HepG2 (cell line): ENCODE results near the gene EYA2. TPM values are rescaled to one million over a fixed set of nuclear protein-coding genes. Genes with fewer than 3 reads are reported as not detected.

Source experiments
- ATAC-seq: fragments of 200-7000 bp; cut with Tn5 transposase; 3 replicates; pipeline ENCODE4 v1.9.1; 2020; ENCODE audit warnings: mild to moderate bottlenecking, moderate library complexity
- BruUV-seq: library from RNA; stranded (reverse); fragments of 400-500 nt; replicated peaks from 2 replicates; lab custom pipeline; 2021; lab: Mats Ljungman, UMichigan
- CTCF ChIA-PET: fragments of 300-600 bp; formaldehyde crosslinking; extraction: SDS; loops from one replicate; lab custom pipeline; 2021; ENCODE audit warnings: low total read pairs, inconsistent platforms, low intra/inter-chr PET ratio; lab: Yijun Ruan, JAX
- POLR2A ChIA-PET: fragments of 350-600 bp; sonication (Branson Sonifier 250); formaldehyde crosslinking; loops from one replicate; lab custom pipeline; 2020; ENCODE audit warnings: antibody characterized with exemption, inconsistent platforms; lab: Yijun Ruan, JAX
- DNase-seq: peaks from one replicate; pipeline ENCODE4 v3.0.0-alpha.2; 2015; ENCODE audit warnings: low spot score
- FAIRE-seq: peaks from 3 replicates; lab custom pipeline; 2011; peaks lifted over from hg19 to GRCh38; lab: Jason Lieb, UNC
- H2AFZ ChIP-seq: one replicate; pipeline ENCODE4 v1.6.1; 2011; ENCODE audit warnings: low read length, inconsistent platforms
- H3K27ac ChIP-seq: fragments of 300-600 bp; 3 replicates; pipeline ENCODE4 v1.8.0; 2011; ENCODE audit warnings: mixed run types, mild to moderate bottlenecking, mixed read lengths, low read length, inconsistent platforms; ENCODE audit not compliant: insufficient read depth; ENCODE audit errors: extremely low read length
- H3K27me3 ChIP-seq, 2 experiments: fragments of 200-600 bp in 1 of 2; 2 replicates in 1 of 2; 3 replicates in 1 of 2; pipeline versions ENCODE4 v1.6.0 to v1.8.0; 2011; ENCODE audit warnings: low read length in 2 of 2, mild to moderate bottlenecking in 2 of 2, moderate library complexity in 2 of 2, inconsistent platforms in 1 of 2; ENCODE audit not compliant: insufficient read depth in 2 of 2, control insufficient read depth in 1 of 2
- H3K36me3 ChIP-seq, 2 experiments: fragments of 200-600 bp in 1 of 2; replicated peaks in 1 of 2; 2 replicates in 1 of 2; 3 replicates in 1 of 2; pipeline versions ENCODE4 v1.5.1 to v1.8.0; 2011; ENCODE audit warnings: low read length in 2 of 2, inconsistent platforms in 1 of 2; ENCODE audit not compliant: insufficient read depth in 2 of 2, control insufficient read depth in 1 of 2
- H3K4me1 ChIP-seq: 2 replicates; pipeline ENCODE4 v1.5.1; 2012; ENCODE audit warnings: low read length, inconsistent platforms; ENCODE audit not compliant: insufficient read depth
- H3K4me2 ChIP-seq: 2 replicates; pipeline ENCODE4 v1.6.0; 2011; ENCODE audit warnings: low read depth, low read length, inconsistent platforms
- H3K4me3 ChIP-seq, 3 experiments: fragments of 200-600 bp in 1 of 3; sonication (generic), shearing (Covaris generic) in 1 of 3; replicated peaks in 1 of 3; 2 replicates each; pipeline ENCODE4 v1.5.1; 2011 to 2016; ENCODE audit warnings: low read length in 3 of 3, inconsistent platforms in 2 of 3, low read depth in 2 of 3, mild to moderate bottlenecking in 2 of 3, control low read depth in 1 of 3, mixed read lengths in 1 of 3; ENCODE audit not compliant: insufficient read depth in 1 of 3
- H3K79me2 ChIP-seq: one replicate; pipeline ENCODE4 v1.6.1; 2011; ENCODE audit warnings: low read length, inconsistent platforms; ENCODE audit not compliant: insufficient read depth
- H3K9ac ChIP-seq: 2 replicates; pipeline ENCODE4 v1.6.0; 2011; ENCODE audit warnings: mild to moderate bottlenecking, low read depth, low read length, inconsistent platforms; ENCODE audit not compliant: insufficient read depth
- H3K9me3 ChIP-seq: 2 replicates; pipeline ENCODE4 v1.5.1; 2012; ENCODE audit warnings: mild to moderate bottlenecking, low read length
- H4K20me1 ChIP-seq: 2 replicates; pipeline ENCODE4 v1.6.0; 2011; ENCODE audit warnings: inconsistent platforms, mild to moderate bottlenecking, low read length, moderate library complexity; ENCODE audit not compliant: insufficient read depth
- FOSL2 ChIP-seq: sonication (generic); formaldehyde crosslinking; IDR thresholded peaks from 2 replicates; pipeline ENCODE4 v1.4.0; 2020; ENCODE audit warnings: missing genetic modification reagents
- IKZF1 ChIP-seq: fragments of 450-650 bp; IDR thresholded peaks from 2 replicates; pipeline ENCODE4 v1.7.1; 2016
- KLF12 ChIP-seq: sonication (generic); formaldehyde crosslinking; IDR thresholded peaks from 2 replicates; pipeline ENCODE4 v1.4.0; 2020; ENCODE audit warnings: missing genetic modification reagents, borderline replicate concordance
- NFE2 ChIP-seq: sonication (generic); formaldehyde crosslinking; IDR thresholded peaks from 2 replicates; pipeline ENCODE4 v1.4.0; 2020; ENCODE audit warnings: missing genetic modification reagents
- NFE2L2 ChIP-seq: fragments of 150-350 bp; IDR thresholded peaks from 2 replicates; pipeline ENCODE4 v1.6.1; 2014; ENCODE audit warnings: low read length
- NFIC ChIP-seq: IDR thresholded peaks from 2 replicates; pipeline ENCODE4 v1.6.1; 2012; ENCODE audit warnings: mild to moderate bottlenecking, low read length, inconsistent platforms
- TAF1 ChIP-seq: sonication (generic); formaldehyde crosslinking; IDR thresholded peaks from 2 replicates; pipeline ENCODE4 v1.4.0; 2020; ENCODE audit warnings: missing genetic modification reagents
- TARDBP ChIP-seq: sonication (generic); formaldehyde crosslinking; IDR thresholded peaks from 2 replicates; pipeline ENCODE4 v1.8.0; 2022; ENCODE audit warnings: mild to moderate bottlenecking, missing genetic modification reagents
- ZC3H4 ChIP-seq: sonication (generic); formaldehyde crosslinking; IDR thresholded peaks from 2 replicates; pipeline ENCODE4 v1.4.0; 2020; ENCODE audit warnings: missing genetic modification reagents, borderline replicate concordance
- ZKSCAN1 ChIP-seq: fragments of 150-350 bp; IDR thresholded peaks from 2 replicates; pipeline ENCODE4 v1.6.1; 2014; ENCODE audit warnings: low read length
- ZNF296 ChIP-seq: sonication (generic); formaldehyde crosslinking; conservative IDR thresholded peaks from 2 replicates; pipeline ENCODE4 v1.5.0; 2020; ENCODE audit warnings: mild to moderate bottlenecking, missing genetic modification reagents
- ZNF460 ChIP-seq: sonication (generic); formaldehyde crosslinking; IDR thresholded peaks from 2 replicates; pipeline ENCODE4 v1.5.1; 2020; ENCODE audit warnings: missing genetic modification reagents, mild to moderate bottlenecking, borderline replicate concordance
- ZNF891 ChIP-seq: sonication (generic); formaldehyde crosslinking; IDR thresholded peaks from 2 replicates; pipeline ENCODE4 v1.5.0; 2020; ENCODE audit warnings: mild to moderate bottlenecking, missing genetic modification reagents
- ZSCAN31 ChIP-seq: sonication (generic); formaldehyde crosslinking; IDR thresholded peaks from 2 replicates; pipeline ENCODE4 v1.5.0; 2020; ENCODE audit warnings: low read depth, mild to moderate bottlenecking, missing genetic modification reagents
- WGBS: methylation state at CpG from one replicate; pipeline ENCODE4 v1.1.6; 2017; ENCODE audit warnings: low lambda C conversion rate; 5-methylcytosine and 5-hydroxymethylcytosine counted together
- in situ Hi-C: cut with HindIII; loops from 2 replicates; pipeline ENCODE4 v1.10.0; 2017; ENCODE audit warnings: low pct_unique_long_range_greater_than_20kb; ENCODE audit not compliant: extremely low pct_ligation_motif_present
- intact Hi-C: fragments of 100-400 bp; cut with micrococcal nuclease; formaldehyde crosslinking; loops from one replicate; pipeline ENCODE4 v1.10.0; 2022; ENCODE audit not compliant: unreplicated experiment
- polyA plus RNA-seq, 8 experiments: library from polyadenylated mRNA; depleted of rRNA in 3 of 8; stranded (reverse) in 7 of 8; unstranded in 1 of 8; fragments of >200 nt; fragmentation: Illumina TruSeq in 4 of 8; extraction: Trizol in 4 of 8; gene quantifications; 2 replicates each; pipeline versions ENCODE4 v1.2.1 to v1.2.3, GENCODE V29; 2011 to 2016; ENCODE audit warnings: low read depth in 4 of 8, missing spikeins in 1 of 8, mixed read lengths in 1 of 8; ENCODE audit not compliant: insufficient read depth in 1 of 8
- total RNA-seq, 5 experiments: library from RNA; depleted of rRNA; stranded (reverse); fragments of >200 nt; fragmentation: Illumina TruSeq; extraction: Trizol; gene quantifications; 2 replicates each; pipeline ENCODE4 v1.2.3, GENCODE V29; 2016; ENCODE audit warnings: low read depth in 1 of 5
- TF ChIP-seq, protein P1 (sequence below): sonication (generic); formaldehyde crosslinking; IDR thresholded peaks from 2 replicates; pipeline ENCODE4 v1.5.1; 2020; ENCODE audit warnings: missing genetic modification reagents, mild to moderate bottlenecking, borderline replicate concordance
- TF ChIP-seq, protein P2 (sequence below): sonication (generic); formaldehyde crosslinking; IDR thresholded peaks from 2 replicates; pipeline ENCODE4 v1.5.0; 2020; ENCODE audit warnings: missing genetic modification reagents, mild to moderate bottlenecking, borderline replicate concordance
- TF ChIP-seq, protein P3 (sequence below): sonication (generic); IDR thresholded peaks from 2 replicates; pipeline ENCODE4 v1.6.1; 2016; ENCODE audit warnings: low read depth, borderline replicate concordance

The EYA2 gene
- total and polyA plus RNA-seq, 2 of the 13 experiments (the other 11 are each of a cell fraction or from before 2014, with no cell fraction given): not detected

DNA sequence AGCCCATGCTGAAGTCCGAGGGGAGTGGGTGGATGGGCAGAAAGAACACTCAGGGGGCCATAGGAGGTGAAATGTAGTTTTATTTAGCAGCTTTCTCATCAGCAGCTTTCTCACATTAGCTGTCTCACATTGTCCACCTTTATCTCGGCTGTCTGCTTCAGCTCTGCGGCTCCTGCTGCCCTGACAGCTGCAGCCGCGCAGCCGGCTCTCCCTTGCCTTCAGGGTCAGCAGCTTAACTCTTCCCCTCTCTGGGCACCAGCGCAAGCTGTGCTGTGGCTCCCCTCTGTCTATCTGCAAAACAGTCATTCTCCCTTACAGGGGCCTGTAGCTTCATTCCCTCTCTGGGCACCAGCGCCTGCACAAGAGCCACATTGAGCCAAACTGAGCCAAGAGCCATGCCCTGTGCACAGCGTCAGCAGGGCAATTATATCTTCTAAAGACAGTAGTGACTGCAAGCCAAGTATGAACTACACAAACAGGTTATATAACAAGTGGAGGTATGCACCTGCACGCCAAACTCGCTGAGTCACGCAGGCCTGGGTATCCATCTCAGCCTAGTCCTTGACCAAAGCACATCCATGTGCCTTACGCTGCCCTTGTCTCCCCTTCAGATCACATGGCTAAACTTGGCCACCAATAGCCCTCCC lies 198.8 kb downstream of the EYA2 start:
- no peak for FAIRE-seq
- no peak overlapping the region for H2AFZ ChIP-seq
- intact Hi-C loops (no loop called here), in situ Hi-C loops (no loop called here)
- H3K4me2 ChIP-seq: no peak overlapping the region
- POLR2A ChIA-PET: no interaction called here
- TF ChIP-seq NFIC (no peak), NFE2 (CRISPR knock-in tag) (peak; percentile 54; the same call in 1 of the 2 replicates), ZKSCAN1 (no peak), ZNF296 (CRISPR knock-in tag) (no peak), NFE2L2 (peak; percentile 76), ZNF891 (CRISPR knock-in tag) (0 out of 2 replicates have a peak, but pooled peaks have one; percentile 23), TAF1 (CRISPR knock-in tag) (no peak), ZC3H4 (CRISPR knock-in tag) (no peak), IKZF1 (no peak), ZSCAN31 (CRISPR knock-in tag) (peak; percentile 100), TARDBP (CRISPR knock-in tag) (no peak), ZNF460 (CRISPR knock-in tag) (no peak), KLF12 (no peak), FOSL2 (peak; percentile 60; the same call in 1 of the 2 replicates)
- TF ChIP-seq, protein P1, sequence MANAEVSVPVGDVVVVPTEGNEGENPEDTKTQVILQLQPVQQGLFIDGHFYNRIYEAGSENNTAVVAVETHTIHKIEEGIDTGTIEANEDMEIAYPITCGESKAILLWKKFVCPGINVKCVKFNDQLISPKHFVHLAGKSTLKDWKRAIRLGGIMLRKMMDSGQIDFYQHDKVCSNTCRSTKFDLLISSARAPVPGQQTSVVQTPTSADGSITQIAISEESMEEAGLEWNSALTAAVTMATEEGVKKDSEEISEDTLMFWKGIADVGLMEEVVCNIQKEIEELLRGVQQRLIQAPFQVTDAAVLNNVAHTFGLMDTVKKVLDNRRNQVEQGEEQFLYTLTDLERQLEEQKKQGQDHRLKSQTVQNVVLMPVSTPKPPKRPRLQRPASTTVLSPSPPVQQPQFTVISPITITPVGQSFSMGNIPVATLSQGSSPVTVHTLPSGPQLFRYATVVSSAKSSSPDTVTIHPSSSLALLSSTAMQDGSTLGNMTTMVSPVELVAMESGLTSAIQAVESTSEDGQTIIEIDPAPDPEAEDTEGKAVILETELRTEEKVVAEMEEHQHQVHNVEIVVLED (CRISPR knock-in tag): no peak
- TF ChIP-seq, protein P2, sequence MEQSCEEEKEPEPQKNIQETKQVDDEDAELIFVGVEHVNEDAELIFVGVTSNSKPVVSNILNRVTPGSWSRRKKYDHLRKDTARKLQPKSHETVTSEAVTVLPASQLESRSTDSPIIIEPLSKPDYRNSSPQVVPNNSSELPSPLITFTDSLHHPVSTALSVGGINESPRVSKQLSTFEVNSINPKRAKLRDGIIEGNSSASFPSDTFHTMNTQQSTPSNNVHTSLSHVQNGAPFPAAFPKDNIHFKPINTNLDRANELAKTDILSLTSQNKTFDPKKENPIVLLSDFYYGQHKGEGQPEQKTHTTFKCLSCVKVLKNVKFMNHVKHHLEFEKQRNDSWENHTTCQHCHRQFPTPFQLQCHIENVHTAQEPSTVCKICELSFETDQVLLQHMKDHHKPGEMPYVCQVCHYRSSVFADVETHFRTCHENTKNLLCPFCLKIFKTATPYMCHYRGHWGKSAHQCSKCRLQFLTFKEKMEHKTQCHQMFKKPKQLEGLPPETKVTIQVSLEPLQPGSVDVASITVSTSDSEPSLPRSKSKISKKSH (CRISPR knock-in tag): 0 out of 2 replicates have a peak, but pooled peaks have one; percentile 48
- TF ChIP-seq, protein P3, sequence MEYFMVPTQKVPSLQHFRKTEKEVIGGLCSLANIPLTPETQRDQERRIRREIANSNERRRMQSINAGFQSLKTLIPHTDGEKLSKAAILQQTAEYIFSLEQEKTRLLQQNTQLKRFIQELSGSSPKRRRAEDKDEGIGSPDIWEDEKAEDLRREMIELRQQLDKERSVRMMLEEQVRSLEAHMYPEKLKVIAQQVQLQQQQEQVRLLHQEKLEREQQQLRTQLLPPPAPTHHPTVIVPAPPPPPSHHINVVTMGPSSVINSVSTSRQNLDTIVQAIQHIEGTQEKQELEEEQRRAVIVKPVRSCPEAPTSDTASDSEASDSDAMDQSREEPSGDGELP: no peak
- peaks cover 12 to 69% of the 10 kb centered on the region in 2 experiments; a peak in 4 of 5 replicates for H3K27me3 ChIP-seq
- no peak overlapping the region for H3K4me3 ChIP-seq
- H3K9me3 ChIP-seq: peaks cover 4% of the 10 kb centered on the region; the same call in 1 of the 2 replicates
- H3K36me3 ChIP-seq: no peaks in the 10 kb centered on the region
- CTCF ChIA-PET: no interaction called here
- ATAC-seq: no peak; the same call in 2 of the 3 replicates
- DNase-seq: no peak
- H4K20me1 ChIP-seq: no peaks in the 10 kb centered on the region
- H3K27ac ChIP-seq: no peak overlapping the region
- BruUV-seq: no TSS peak
- no peaks in the 10 kb centered on the region for H3K4me1 ChIP-seq
- WGBS: 13% methylated on average over 12 of the region's 13 CpGs
- no peaks in the 10 kb centered on the region for H3K79me2 ChIP-seq
- H3K9ac ChIP-seq: no peak overlapping the region
